Stimulated activated naive CD8-positive, alpha-beta T cell treated with anti-CD3 and anti-CD28 coated beads, Interleukin-15, Interleukin-2, amounts not matched to agents 100 ng/mL and 50 ng/mL, for 24 hours (primary cell): ENCODE measurements around the gene ZNF311.
"Not testable (repeated sequence)": the region's sequence is repeated elsewhere in the genome, so short reads cannot be mapped to it uniquely, and the experiment has no call there.

ENCODE experiments used
- H3K27ac Mint-ChIP-seq: one replicate; pipeline ENCODE4 v1.8.0; 2021; ENCODE audit warnings: mild to moderate bottlenecking, mixed read lengths
- H3K27me3 Mint-ChIP-seq: one replicate; pipeline ENCODE4 v1.8.0; 2021; ENCODE audit warnings: mixed read lengths
- H3K36me3 Mint-ChIP-seq: one replicate; pipeline ENCODE4 v1.8.0; 2021; ENCODE audit warnings: low read depth, mixed read lengths
- H3K4me1 Mint-ChIP-seq: one replicate; pipeline ENCODE4 v1.8.0; 2021; ENCODE audit warnings: low read depth, mixed read lengths
- H3K4me3 Mint-ChIP-seq: one replicate; pipeline ENCODE4 v1.8.0; 2021; ENCODE audit warnings: mild to moderate bottlenecking, mixed read lengths
- H3K9me3 Mint-ChIP-seq: one replicate; pipeline ENCODE4 v1.8.0; 2021; ENCODE audit warnings: mixed read lengths

Gene ZNF311

GRCh38 chr6:28977341-28978132 lies 27.6 kb downstream of the ZNF311 start:
- peaks cover 43% of the 10 kb centered on the region for H3K4me1 Mint-ChIP-seq
- H3K9me3 Mint-ChIP-seq, result no peaks in the 10 kb centered on the region
- H3K27ac Mint-ChIP-seq, result peak overlapping the region; percentile 71
- peaks cover 8% of the 10 kb centered on the region for H3K36me3 Mint-ChIP-seq
- peak overlapping the region; percentile 75 for H3K4me3 Mint-ChIP-seq
- H3K27me3 Mint-ChIP-seq, result peaks cover 54% of the 10 kb centered on the region

GRCh38 chr6:28976677-28977076 lies 28.4 kb downstream of the ZNF311 start:
- Mint-ChIP-seq H3K9me3 (no peaks in the 10 kb centered on the region), H3K4me1 (peaks cover 36% of the 10 kb centered on the region), H3K27me3 (peaks cover 49% of the 10 kb centered on the region), H3K36me3 (peaks cover 3% of the 10 kb centered on the region), H3K4me3 (peak overlapping the region; percentile 75), H3K27ac (peak overlapping the region; percentile 71)

GRCh38 chr6:28974505-28974904 lies 30.6 kb downstream of the ZNF311 start:
- no peak overlapping the region for H3K27ac Mint-ChIP-seq
- peaks cover 37% of the 10 kb centered on the region for H3K27me3 Mint-ChIP-seq
- H3K36me3 Mint-ChIP-seq, result peaks cover 3% of the 10 kb centered on the region
- peaks cover 21% of the 10 kb centered on the region for H3K4me1 Mint-ChIP-seq
- no peak overlapping the region for H3K4me3 Mint-ChIP-seq
- no peaks in the 10 kb centered on the region for H3K9me3 Mint-ChIP-seq

- not testable (repeated sequence) for H3K27ac Mint-ChIP-seq, H3K4me1 Mint-ChIP-seq, H3K36me3 Mint-ChIP-seq, H3K9me3 Mint-ChIP-seq, H3K4me3 Mint-ChIP-seq
- peaks cover 25% of the 10 kb centered on the region for H3K27me3 Mint-ChIP-seq
These were observed 35.1 kb downstream of the ZNF311 start for GRCh38 chr6:28970056-28970455.

GRCh38 chr6:28969129-28969528 lies 36.0 kb downstream of the ZNF311 start:
- Mint-ChIP-seq H3K4me1 (no peaks in the 10 kb centered on the region), H3K9me3 (peaks cover 4% of the 10 kb centered on the region), H3K27me3 (peaks cover 23% of the 10 kb centered on the region), H3K36me3 (no peaks in the 10 kb centered on the region), H3K4me3 (no peak overlapping the region), H3K27ac (no peak overlapping the region)

GRCh38 chr6:28968476-28968875 lies 36.6 kb downstream of the ZNF311 start:
- H3K27me3 Mint-ChIP-seq, result peaks cover 26% of the 10 kb centered on the region
- H3K4me1 Mint-ChIP-seq, result no peaks in the 10 kb centered on the region

GRCh38 chr6:28965706-28966105 lies 39.4 kb downstream of the ZNF311 start:
- Mint-ChIP-seq H3K36me3 (no peaks in the 10 kb centered on the region), H3K27ac (no peak overlapping the region), H3K4me3 (no peak overlapping the region), H3K4me1 (no peaks in the 10 kb centered on the region), H3K27me3 (peaks cover 38% of the 10 kb centered on the region), H3K9me3 (peaks cover 4% of the 10 kb centered on the region)

More at GRCh38 chr6:28968476-28968875, 36.6 kb downstream of the ZNF311 start:
- Mint-ChIP-seq H3K36me3 (no peaks in the 10 kb centered on the region), H3K27ac (no peak overlapping the region), H3K4me3 (no peak overlapping the region), H3K9me3 (peaks cover 4% of the 10 kb centered on the region)

GRCh38 chr6:28960846-28961500 lies 44.1 kb downstream of the ZNF311 start:
- Mint-ChIP-seq H3K27me3 (peaks cover 38% of the 10 kb centered on the region), H3K4me3 (no peak overlapping the region), H3K4me1 (no peaks in the 10 kb centered on the region), H3K27ac (no peak overlapping the region), H3K36me3 (no peaks in the 10 kb centered on the region), H3K9me3 (no peaks in the 10 kb centered on the region)

GRCh38 chr6:28958561-28959243 lies 46.4 kb downstream of the ZNF311 start:
- Mint-ChIP-seq H3K27me3 (peaks cover 38% of the 10 kb centered on the region), H3K4me1 (peaks cover 11% of the 10 kb centered on the region)
- not testable (repeated sequence) for H3K27ac Mint-ChIP-seq, H3K36me3 Mint-ChIP-seq, H3K4me3 Mint-ChIP-seq, H3K9me3 Mint-ChIP-seq

- H3K36me3 Mint-ChIP-seq, H3K27ac Mint-ChIP-seq, H3K9me3 Mint-ChIP-seq, H3K4me3 Mint-ChIP-seq: not testable (repeated sequence)
- Mint-ChIP-seq H3K4me1 (peaks cover 16% of the 10 kb centered on the region), H3K27me3 (peaks cover 42% of the 10 kb centered on the region)
These were observed 47.3 kb downstream of the ZNF311 start for GRCh38 chr6:28957795-28958314.

GRCh38 chr6:28956331-28956730 lies 48.8 kb downstream of the ZNF311 start:
- no peaks in the 10 kb centered on the region for H3K9me3 Mint-ChIP-seq
- peaks cover 36% of the 10 kb centered on the region for H3K27me3 Mint-ChIP-seq
- H3K4me3 Mint-ChIP-seq, result no peak overlapping the region
- peaks cover 16% of the 10 kb centered on the region for H3K4me1 Mint-ChIP-seq
- H3K27ac Mint-ChIP-seq, result no peak overlapping the region
- no peaks in the 10 kb centered on the region for H3K36me3 Mint-ChIP-seq

GRCh38 chr6:28953585-28954258 lies 51.4 kb downstream of the ZNF311 start:
- Mint-ChIP-seq H3K27me3 (peaks cover 23% of the 10 kb centered on the region), H3K36me3 (peaks cover 3% of the 10 kb centered on the region), H3K9me3 (no peaks in the 10 kb centered on the region), H3K27ac (peak overlapping the region; percentile 75), H3K4me3 (peak overlapping the region; percentile 86), H3K4me1 (peaks cover 21% of the 10 kb centered on the region)

GRCh38 chr6:28953039-28953584 lies 52.0 kb downstream of the ZNF311 start:
- peak overlapping the region; percentile 86 for H3K4me3 Mint-ChIP-seq
- peaks cover 23% of the 10 kb centered on the region for H3K27me3 Mint-ChIP-seq
- H3K4me1 Mint-ChIP-seq, result peaks cover 21% of the 10 kb centered on the region
- peak overlapping the region; percentile 75 for H3K27ac Mint-ChIP-seq
- H3K9me3 Mint-ChIP-seq, result no peaks in the 10 kb centered on the region
- peaks cover 3% of the 10 kb centered on the region for H3K36me3 Mint-ChIP-seq

GRCh38 chr6:28949656-28950195 lies 55.4 kb downstream of the ZNF311 start:
- H3K36me3 Mint-ChIP-seq, H3K4me3 Mint-ChIP-seq, H3K9me3 Mint-ChIP-seq, H3K27ac Mint-ChIP-seq: not testable (repeated sequence)
- H3K4me1 Mint-ChIP-seq, result peaks cover 20% of the 10 kb centered on the region
- peaks cover 11% of the 10 kb centered on the region for H3K27me3 Mint-ChIP-seq
